AG09319 (cell line): ENCODE results near the gene GSTA5.

Source experiments
- DNase-seq: peaks from one replicate; pipeline ENCODE4 v3.0.0-alpha.2; 2010; ENCODE audit warnings: low read depth; ENCODE audit errors: extremely low read depth
- CTCF ChIP-seq: IDR thresholded peaks from 2 replicates; pipeline ENCODE4 v1.5.1; 2011; ENCODE audit warnings: low read depth, mild to moderate bottlenecking, inconsistent platforms, low read length, moderate library complexity

The GSTA5 gene

GRCh38 chr6:52840763-52841585 lies at the start of gene GSTA5:
Gene GSTA5 (minus strand): TSS chr6:52840813.
- no peak for DNase-seq

GRCh38 chr6:52890018-52890417 lies 49.4 kb upstream of the GSTA5 start:
- no peak for DNase-seq
- TF ChIP-seq CTCF = no peak

More at GRCh38 chr6:52840763-52841585, at the start of gene GSTA5:
- no peak for TF ChIP-seq CTCF

DNA sequence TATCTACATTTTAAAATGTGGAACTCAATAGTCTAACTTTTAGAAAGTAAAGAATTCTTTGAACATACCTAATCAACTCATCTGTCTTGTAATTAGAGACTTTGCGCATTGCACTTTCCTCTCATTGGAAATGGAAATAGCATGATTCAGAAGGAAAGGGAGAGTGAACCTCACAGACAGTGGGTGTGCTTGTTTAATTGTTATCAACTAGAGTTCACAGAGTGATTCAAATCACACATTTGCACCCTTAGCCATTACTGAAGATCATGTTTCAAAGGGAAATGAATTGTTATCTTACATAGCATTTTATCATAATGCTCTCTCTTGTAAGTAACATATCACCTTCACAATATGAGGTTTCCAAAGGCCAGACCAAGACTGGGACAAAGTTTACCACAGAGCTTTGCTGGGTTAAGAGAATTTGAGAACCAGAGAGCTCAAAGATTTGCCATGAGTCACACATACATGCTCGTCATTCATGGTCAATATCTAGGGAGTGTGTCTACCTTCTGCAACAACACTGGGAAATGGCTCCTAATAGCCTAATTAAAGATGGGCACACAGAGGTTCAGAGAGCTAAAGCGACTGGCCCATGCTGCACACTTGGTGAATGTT lies 47.4 kb upstream of the GSTA5 start:
- no peak for TF ChIP-seq CTCF

GRCh38 chr6:52881996-52882841 lies 41.6 kb upstream of the GSTA5 start:
- peak; percentile 74 for TF ChIP-seq CTCF
- peak; percentile 31 for DNase-seq

More for the DNA sequence above, 47.4 kb upstream of the GSTA5 start:
- DNase-seq = no peak

- no peak for TF ChIP-seq CTCF
- DNase-seq = no peak
These were observed 41.0 kb upstream of the GSTA5 start for GRCh38 chr6:52881662-52881995.

DNA sequence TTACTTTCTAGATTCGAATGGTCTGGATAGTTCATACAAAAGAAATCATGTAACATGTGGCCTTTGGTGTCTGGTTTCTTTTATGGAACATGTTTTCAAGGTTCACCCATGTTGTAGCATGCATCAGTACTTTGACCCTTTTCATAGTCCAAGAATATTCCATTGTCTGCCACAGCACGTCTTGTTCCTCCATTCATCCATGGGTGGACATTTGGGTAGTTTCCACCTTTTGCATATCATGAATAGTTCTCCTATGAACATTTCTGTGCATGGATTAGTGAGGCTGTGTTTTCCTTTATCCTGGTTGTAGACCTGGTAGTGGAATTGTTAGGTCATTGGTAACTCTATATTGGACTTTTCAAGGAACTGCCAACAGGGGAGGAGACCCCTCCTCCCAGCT lies 37.2 kb upstream of the GSTA5 start:
- no peak for DNase-seq
- no peak for TF ChIP-seq CTCF
